Kidney tubule cell (primary cell): ENCODE data around the gene RAP1B.

Experiments used
- DNase-seq: peaks from one replicate; pipeline ENCODE4 v3.0.0-alpha.2; 2018; ENCODE audit warnings: low spot score

The RAP1B gene

GRCh38 chr12:68699486-68699885 is 88.8 kb downstream of the RAP1B start:
- DNase-seq = no peak
